Keratinocyte (primary cell): ENCODE data around the gene DCDC1. TPM values are rescaled to one million over a fixed set of nuclear protein-coding genes. Genes with fewer than 3 reads are reported as not detected.

Source experiments
- DNase-seq: peaks from one replicate; pipeline ENCODE4 v3.0.0-alpha.2; 2011; ENCODE audit warnings: low read depth, missing footprints, low spot score
- FAIRE-seq: peaks from 2 replicates; lab custom pipeline; 2011; peaks lifted over from hg19 to GRCh38; lab: Jason Lieb, UNC
- H2AFZ ChIP-seq: 2 replicates; pipeline ENCODE4 v1.6.0; 2012; ENCODE audit warnings: low read length, control low read depth, inconsistent platforms; ENCODE audit not compliant: control insufficient read depth
- H3K27ac ChIP-seq: 2 replicates; pipeline ENCODE4 v1.5.1; 2011; ENCODE audit warnings: low read length; ENCODE audit not compliant: control insufficient read depth, insufficient read depth
- H3K27me3 ChIP-seq: 3 replicates; pipeline ENCODE4 v1.6.0; 2011; ENCODE audit warnings: low read length; ENCODE audit not compliant: control insufficient read depth, insufficient read depth; ENCODE audit errors: extremely low read depth
- H3K36me3 ChIP-seq, 2 experiments: 2 replicates in 1 of 2; 3 replicates in 1 of 2; pipeline ENCODE4 v1.5.1; 2011; ENCODE audit warnings: low read length in 2 of 2, mild to moderate bottlenecking in 1 of 2; ENCODE audit not compliant: control insufficient read depth in 2 of 2, insufficient read depth in 2 of 2; ENCODE audit errors: extremely low read depth in 1 of 2
- H3K4me1 ChIP-seq: 3 replicates; pipeline ENCODE4 v1.5.1; 2011; ENCODE audit warnings: low read length; ENCODE audit not compliant: control insufficient read depth, insufficient read depth; ENCODE audit errors: extremely low read depth
- H3K4me2 ChIP-seq: 3 replicates; pipeline ENCODE4 v1.6.0; 2011; ENCODE audit warnings: low read depth, low read length; ENCODE audit not compliant: control insufficient read depth, insufficient read depth; ENCODE audit errors: extremely low read depth
- H3K4me3 ChIP-seq, 3 experiments: fragments of 200-600 bp in 1 of 3; sonication (generic) in 1 of 3; 2 replicates in 2 of 3; 3 replicates in 1 of 3; pipeline ENCODE4 v1.5.1; 2011 to 2016; ENCODE audit warnings: low read length in 3 of 3, mild to moderate bottlenecking in 3 of 3, control low read depth in 2 of 3, inconsistent platforms in 1 of 3, low read depth in 1 of 3, mixed read lengths in 1 of 3, mixed run types in 1 of 3, moderate library complexity in 1 of 3; ENCODE audit not compliant: control insufficient read depth in 2 of 3, insufficient read depth in 2 of 3; ENCODE audit errors: extremely low read depth in 1 of 3
- H3K79me2 ChIP-seq: 2 replicates; pipeline ENCODE4 v1.6.0; 2012; ENCODE audit warnings: low read length; ENCODE audit not compliant: control insufficient read depth, insufficient read depth
- H3K9ac ChIP-seq: 3 replicates; pipeline ENCODE4 v1.6.0; 2011; ENCODE audit warnings: low read length; ENCODE audit not compliant: control insufficient read depth, insufficient read depth; ENCODE audit errors: extremely low read depth
- H3K9me1 ChIP-seq: 3 replicates; pipeline ENCODE4 v1.6.0; 2011; ENCODE audit warnings: low read length; ENCODE audit not compliant: control insufficient read depth, insufficient read depth; ENCODE audit errors: extremely low read depth
- H3K9me3 ChIP-seq: 2 replicates; pipeline ENCODE4 v1.5.1; 2012; ENCODE audit warnings: low read depth, low read length; ENCODE audit not compliant: control insufficient read depth
- H4K20me1 ChIP-seq: 3 replicates; pipeline ENCODE4 v1.6.0; 2011; ENCODE audit warnings: low read length; ENCODE audit not compliant: control insufficient read depth, insufficient read depth; ENCODE audit errors: extremely low read depth
- CTCF ChIP-seq, 3 experiments: IDR thresholded peaks in 1 of 3; conservative IDR thresholded peaks in 1 of 3; optimal IDR thresholded peaks in 1 of 3; 2 replicates in 2 of 3; 3 replicates in 1 of 3; pipeline versions ENCODE3 to v1.5.1; 2011; ENCODE audit warnings: low read length in 3 of 3, mild to moderate bottlenecking in 3 of 3, moderate library complexity in 2 of 3, control low read depth in 1 of 3, inconsistent platforms in 1 of 3; ENCODE audit not compliant: insufficient read depth in 2 of 3; ENCODE audit errors: extremely low read depth in 1 of 3
- EZH2 ChIP-seq: IDR thresholded peaks from one replicate; pipeline ENCODE4 v1.6.1; 2012; ENCODE audit warnings: inconsistent platforms, mild to moderate bottlenecking, low read length, moderate library complexity
- dilution Hi-C: fragments of 300-500 bp; cut with MboI; formaldehyde crosslinking; loops from one replicate; pipeline ENCODE4 v1.7.0; 2020; ENCODE audit warnings: low sequenced_read_pairs; ENCODE audit not compliant: extremely low pct_ligation_motif_present
- polyA plus RNA-seq, 5 experiments: library from polyadenylated mRNA; depleted of rRNA in 3 of 5; stranded (reverse) in 3 of 5; stranded (forward) in 1 of 5; unstranded in 1 of 5; fragments of >200 nt; gene quantifications; 1 replicate in 1 of 5; 2 replicates in 3 of 5; 3 replicates in 1 of 5; pipeline versions ENCODE4 v1.2.1 to v1.2.3, GENCODE V29; 2011 to 2012; ENCODE audit warnings: missing spikeins in 2 of 5, low read depth in 1 of 5, low replicate concordance in 1 of 5

DCDC1 gene
- polyA plus RNA-seq, 1 donor (not counting 4 experiments of a cell fraction or from before 2014, with no cell fraction given): 0.08 TPM

- Histone ChIP-seq H3K4me1 (no peaks in the 10 kb centered on the region), H3K9me3 (no peaks in the 10 kb centered on the region), H3K27me3 (no peaks in the 10 kb centered on the region), H3K4me3 (no peak overlapping the region), H3K27ac (no peak overlapping the region), H3K36me3 (no peaks in the 10 kb centered on the region), H4K20me1 (no peaks in the 10 kb centered on the region), H3K4me2 (no peak overlapping the region), H3K9ac (no peak overlapping the region), H3K79me2 (no peaks in the 10 kb centered on the region), H2AFZ (no peak overlapping the region), H3K9me1 (no peaks in the 10 kb centered on the region)
- FAIRE-seq (no peak), DNase-seq (no peak)
- TF ChIP-seq EZH2 (no peak), CTCF (optimal IDR thresholded peaks at IDR 0.05 in 1 of 3, IDR thresholded peaks at IDR 0.05 in 1 of 3, conservative IDR thresholded peaks at IDR 0.05 in 1 of 3; ENCODE audit: extremely low read depth in 1 of 3, insufficient read depth in 2 of 3, low read length in 3 of 3) (peak in 1 of 3 experiments; percentile 9)
- dilution Hi-C loops: no loop called here
These were observed 17.8 kb upstream of the DCDC1 start for GRCh38 chr11:31387379-31387778.

GRCh38 chr11:31383116-31383515 lies 13.6 kb upstream of the DCDC1 start:
- Histone ChIP-seq H3K4me3 (no peak overlapping the region), H3K27me3 (no peaks in the 10 kb centered on the region), H3K9me1 (no peaks in the 10 kb centered on the region), H3K4me1 (no peaks in the 10 kb centered on the region), H3K9ac (no peak overlapping the region), H3K36me3 (no peaks in the 10 kb centered on the region), H3K79me2 (no peaks in the 10 kb centered on the region), H3K4me2 (no peak overlapping the region), H4K20me1 (no peaks in the 10 kb centered on the region), H3K27ac (no peak overlapping the region), H3K9me3 (no peaks in the 10 kb centered on the region), H2AFZ (no peak overlapping the region)
- dilution Hi-C loops: no loop called here
- no peak for DNase-seq
- no peak for FAIRE-seq
- TF ChIP-seq CTCF (optimal IDR thresholded peaks at IDR 0.05 in 1 of 3, IDR thresholded peaks at IDR 0.05 in 1 of 3, conservative IDR thresholded peaks at IDR 0.05 in 1 of 3; ENCODE audit: extremely low read depth in 1 of 3, insufficient read depth in 2 of 3, low read length in 3 of 3): no peak
- no peak for TF ChIP-seq EZH2
